ENCODE results near the gene RNF115. TPM values are rescaled to one million over a fixed set of nuclear protein-coding genes. Genes with fewer than 3 reads are reported as not detected.

Gene RNF115
- total and polyA plus RNA-seq, 2 of the 13 experiments (the other 11 are each of a cell fraction or from before 2014, with no cell fraction given) = 6.0 to 10.1 TPM

DNA sequence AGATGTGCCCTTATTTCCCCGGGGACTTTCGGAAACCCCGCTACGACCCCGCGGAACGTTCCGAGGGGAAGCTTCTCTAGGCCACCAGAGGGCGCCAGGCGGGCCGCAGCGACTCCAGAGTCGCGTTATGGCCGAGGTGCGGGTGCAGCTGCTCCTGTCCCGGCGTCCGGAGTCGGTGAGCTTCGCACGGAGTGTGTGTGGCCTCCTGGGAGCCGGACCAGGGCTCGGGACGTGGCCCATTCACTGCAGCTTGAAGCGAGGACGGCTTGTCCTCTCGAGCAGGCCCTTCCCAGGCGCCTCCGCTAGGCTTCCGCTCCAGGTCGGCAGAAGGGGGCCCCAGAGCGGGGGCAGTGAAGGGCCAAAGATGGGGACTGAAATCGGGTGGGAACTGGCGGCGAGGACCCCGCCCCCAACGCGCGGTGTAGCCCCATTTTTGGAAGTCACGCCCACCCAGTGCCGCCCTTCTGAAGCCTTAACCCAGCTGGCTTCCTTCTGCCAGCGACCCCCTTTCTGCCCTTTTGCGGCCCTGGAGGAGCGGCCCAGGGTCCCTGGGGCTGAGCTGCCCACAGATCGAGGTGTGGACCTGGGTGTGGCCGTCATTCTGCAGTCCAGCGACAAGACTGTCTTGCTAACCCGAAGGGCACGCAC lies 21.7 kb upstream of the RNF115 start, which contains the start of gene NUDT17 (continued):
- TF ChIP-seq, protein P1, sequence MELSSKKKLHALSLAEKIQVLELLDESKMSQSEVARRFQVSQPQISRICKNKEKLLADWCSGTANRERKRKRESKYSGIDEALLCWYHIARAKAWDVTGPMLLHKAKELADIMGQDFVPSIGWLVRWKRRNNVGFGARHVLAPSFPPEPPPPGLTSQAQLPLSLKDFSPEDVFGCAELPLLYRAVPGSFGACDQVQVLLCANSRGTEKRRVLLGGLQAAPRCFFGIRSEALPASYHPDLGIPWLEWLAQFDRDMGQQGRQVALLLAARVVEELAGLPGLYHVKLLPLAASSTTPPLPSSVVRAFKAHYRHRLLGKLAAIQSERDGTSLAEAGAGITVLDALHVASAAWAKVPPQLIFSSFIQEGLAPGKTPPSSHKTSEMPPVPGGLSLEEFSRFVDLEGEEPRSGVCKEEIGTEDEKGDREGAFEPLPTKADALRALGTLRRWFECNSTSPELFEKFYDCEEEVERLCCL (CRISPR knock-in tag; IDR thresholded peaks at IDR 0.05; ENCODE audit: borderline replicate concordance) = no peak
- TF ChIP-seq KLF16 (CRISPR knock-in tag; IDR thresholded peaks at IDR 0.05) (peak in 1 of 2 experiments; percentile 63; a peak in 1 of 4 replicates), KAT7 (CRISPR knock-in tag; IDR thresholded peaks at IDR 0.05; ENCODE audit: borderline replicate concordance) (0 out of 2 replicates have a peak, but pooled peaks have one; percentile 61), RBAK (CRISPR knock-in tag; IDR thresholded peaks at IDR 0.05) (no peak), HOXA3 (CRISPR knock-in tag; IDR thresholded peaks at IDR 0.05) (peak; percentile 49), TBX3 (IDR thresholded peaks at IDR 0.05; ENCODE audit: borderline replicate concordance) (no peak), FOXP1 (IDR thresholded peaks at IDR 0.05) (no peak), FOXP1 (CRISPR knock-in tag; IDR thresholded peaks at IDR 0.05) (no peak), ZNF775 (CRISPR knock-in tag; IDR thresholded peaks at IDR 0.05; ENCODE audit: borderline replicate concordance) (no peak), ATF7 (IDR thresholded peaks at IDR 0.05) (no peak), ATF7 (CRISPR knock-in tag; IDR thresholded peaks at IDR 0.05) (no peak), PCBP2 (optimal IDR thresholded peaks at IDR 0.05; ENCODE audit: low read depth, low read length, poor library complexity, severe bottlenecking) (no peak), BRD4 (CRISPR knock-in tag; IDR thresholded peaks at IDR 0.05) (peak; percentile 43; the same call in 1 of the 2 replicates), NFATC3 (CRISPR knock-in tag; IDR thresholded peaks at IDR 0.05) (no peak), HNRNPLL (IDR thresholded peaks at IDR 0.05; ENCODE audit: low read depth, low read length, poor library complexity, severe bottlenecking) (peak; percentile 69), RORA (CRISPR knock-in tag; IDR thresholded peaks at IDR 0.05) (no peak), ZMYM3 (CRISPR knock-in tag; IDR thresholded peaks at IDR 0.05) (no peak; the same call in 1 of the 2 replicates)
- TF ChIP-seq, protein P2, sequence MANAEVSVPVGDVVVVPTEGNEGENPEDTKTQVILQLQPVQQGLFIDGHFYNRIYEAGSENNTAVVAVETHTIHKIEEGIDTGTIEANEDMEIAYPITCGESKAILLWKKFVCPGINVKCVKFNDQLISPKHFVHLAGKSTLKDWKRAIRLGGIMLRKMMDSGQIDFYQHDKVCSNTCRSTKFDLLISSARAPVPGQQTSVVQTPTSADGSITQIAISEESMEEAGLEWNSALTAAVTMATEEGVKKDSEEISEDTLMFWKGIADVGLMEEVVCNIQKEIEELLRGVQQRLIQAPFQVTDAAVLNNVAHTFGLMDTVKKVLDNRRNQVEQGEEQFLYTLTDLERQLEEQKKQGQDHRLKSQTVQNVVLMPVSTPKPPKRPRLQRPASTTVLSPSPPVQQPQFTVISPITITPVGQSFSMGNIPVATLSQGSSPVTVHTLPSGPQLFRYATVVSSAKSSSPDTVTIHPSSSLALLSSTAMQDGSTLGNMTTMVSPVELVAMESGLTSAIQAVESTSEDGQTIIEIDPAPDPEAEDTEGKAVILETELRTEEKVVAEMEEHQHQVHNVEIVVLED (CRISPR knock-in tag; IDR thresholded peaks at IDR 0.05; ENCODE audit: borderline replicate concordance) = peak; percentile 25; the same call in 1 of the 2 replicates
- TF ChIP-seq, protein P3, sequence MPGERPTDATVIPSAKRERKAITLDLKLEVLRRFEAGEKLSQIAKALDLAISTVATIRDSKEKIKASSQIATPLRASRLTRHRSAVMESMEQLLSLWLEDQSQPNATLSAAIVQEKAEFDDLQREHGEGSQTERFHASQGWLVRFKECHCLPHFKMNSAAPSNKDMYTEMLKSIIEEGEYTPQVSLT (CRISPR knock-in tag; IDR thresholded peaks at IDR 0.05; ENCODE audit: borderline replicate concordance, low read depth) = no peak
- TF ChIP-seq, protein P4, sequence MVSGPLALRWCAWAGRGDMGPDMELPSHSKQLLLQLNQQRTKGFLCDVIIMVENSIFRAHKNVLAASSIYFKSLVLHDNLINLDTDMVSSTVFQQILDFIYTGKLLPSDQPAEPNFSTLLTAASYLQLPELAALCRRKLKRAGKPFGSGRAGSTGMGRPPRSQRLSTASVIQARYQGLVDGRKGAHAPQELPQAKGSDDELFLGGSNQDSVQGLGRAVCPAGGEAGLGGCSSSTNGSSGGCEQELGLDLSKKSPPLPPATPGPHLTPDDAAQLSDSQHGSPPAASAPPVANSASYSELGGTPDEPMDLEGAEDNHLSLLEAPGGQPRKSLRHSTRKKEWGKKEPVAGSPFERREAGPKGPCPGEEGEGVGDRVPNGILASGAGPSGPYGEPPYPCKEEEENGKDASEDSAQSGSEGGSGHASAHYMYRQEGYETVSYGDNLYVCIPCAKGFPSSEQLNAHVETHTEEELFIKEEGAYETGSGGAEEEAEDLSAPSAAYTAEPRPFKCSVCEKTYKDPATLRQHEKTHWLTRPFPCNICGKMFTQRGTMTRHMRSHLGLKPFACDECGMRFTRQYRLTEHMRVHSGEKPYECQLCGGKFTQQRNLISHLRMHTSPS (CRISPR knock-in tag; IDR thresholded peaks at IDR 0.05; ENCODE audit: low read depth) = no peak
- TF ChIP-seq, protein P5, sequence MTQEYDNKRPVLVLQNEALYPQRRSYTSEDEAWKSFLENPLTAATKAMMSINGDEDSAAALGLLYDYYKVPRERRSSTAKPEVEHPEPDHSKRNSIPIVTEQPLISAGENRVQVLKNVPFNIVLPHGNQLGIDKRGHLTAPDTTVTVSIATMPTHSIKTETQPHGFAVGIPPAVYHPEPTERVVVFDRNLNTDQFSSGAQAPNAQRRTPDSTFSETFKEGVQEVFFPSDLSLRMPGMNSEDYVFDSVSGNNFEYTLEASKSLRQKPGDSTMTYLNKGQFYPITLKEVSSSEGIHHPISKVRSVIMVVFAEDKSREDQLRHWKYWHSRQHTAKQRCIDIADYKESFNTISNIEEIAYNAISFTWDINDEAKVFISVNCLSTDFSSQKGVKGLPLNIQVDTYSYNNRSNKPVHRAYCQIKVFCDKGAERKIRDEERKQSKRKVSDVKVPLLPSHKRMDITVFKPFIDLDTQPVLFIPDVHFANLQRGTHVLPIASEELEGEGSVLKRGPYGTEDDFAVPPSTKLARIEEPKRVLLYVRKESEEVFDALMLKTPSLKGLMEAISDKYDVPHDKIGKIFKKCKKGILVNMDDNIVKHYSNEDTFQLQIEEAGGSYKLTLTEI (CRISPR knock-in tag; conservative IDR thresholded peaks at IDR 0.05) = no peak
- TF ChIP-seq, protein P6, sequence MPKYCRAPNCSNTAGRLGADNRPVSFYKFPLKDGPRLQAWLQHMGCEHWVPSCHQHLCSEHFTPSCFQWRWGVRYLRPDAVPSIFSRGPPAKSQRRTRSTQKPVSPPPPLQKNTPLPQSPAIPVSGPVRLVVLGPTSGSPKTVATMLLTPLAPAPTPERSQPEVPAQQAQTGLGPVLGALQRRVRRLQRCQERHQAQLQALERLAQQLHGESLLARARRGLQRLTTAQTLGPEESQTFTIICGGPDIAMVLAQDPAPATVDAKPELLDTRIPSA (CRISPR knock-in tag; IDR thresholded peaks at IDR 0.05; ENCODE audit: borderline replicate concordance) = no peak

All from HepG2 (cell line).